NCI-H526 treated with DMSO at 0.1 percent for 48 hours (cell line): ENCODE data around the gene UXT.
"Not testable (repeated sequence)": the region's sequence is repeated elsewhere in the genome, so short reads cannot be mapped to it uniquely, and the experiment has no call there.

Experiments used
- DNase-seq: peaks from one replicate; lab custom pipeline; 2025; lab: John Stamatoyannopoulos, UW

Gene UXT

DNA sequence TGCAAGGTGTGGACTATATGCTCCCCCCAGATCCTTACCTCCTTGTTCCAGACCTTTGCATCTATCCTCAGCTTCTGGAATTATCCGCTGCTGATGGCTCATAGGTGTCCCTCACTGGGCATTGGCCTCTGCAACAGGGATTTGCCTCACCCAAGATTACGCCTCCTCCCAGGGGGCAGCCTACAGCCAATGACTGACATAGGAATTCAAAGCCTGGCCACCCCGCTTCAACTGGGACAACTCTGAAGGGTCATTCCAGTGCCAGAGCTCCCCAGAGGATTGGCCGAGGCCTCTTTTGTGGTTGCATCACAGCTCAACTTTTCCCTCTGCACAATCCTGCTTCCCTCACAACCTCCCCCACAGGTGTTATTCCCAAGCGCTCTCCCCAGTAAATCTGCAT is 44.4 kb downstream of the UXT start:
- no peak for DNase-seq

DNA sequence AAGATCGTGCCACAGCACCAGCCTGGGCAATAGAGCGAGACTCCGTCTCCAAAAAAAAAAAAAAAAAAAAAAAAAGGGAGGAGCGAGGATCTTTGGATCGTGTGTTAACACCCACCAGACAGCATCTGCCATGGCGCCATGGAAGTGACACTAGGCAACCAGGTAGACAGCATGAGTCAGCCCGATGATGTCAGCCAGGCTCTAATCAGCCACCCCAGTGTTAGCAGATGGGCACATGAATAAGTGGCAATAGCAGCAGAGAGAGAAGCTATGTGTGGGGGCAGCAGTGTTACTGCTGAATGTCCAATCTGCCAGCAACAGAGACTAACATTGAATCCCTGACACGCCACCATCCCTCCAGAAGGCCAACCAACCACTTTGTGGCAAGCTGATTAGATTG is 45.9 kb downstream of the UXT start:
- no peak for DNase-seq

DNA sequence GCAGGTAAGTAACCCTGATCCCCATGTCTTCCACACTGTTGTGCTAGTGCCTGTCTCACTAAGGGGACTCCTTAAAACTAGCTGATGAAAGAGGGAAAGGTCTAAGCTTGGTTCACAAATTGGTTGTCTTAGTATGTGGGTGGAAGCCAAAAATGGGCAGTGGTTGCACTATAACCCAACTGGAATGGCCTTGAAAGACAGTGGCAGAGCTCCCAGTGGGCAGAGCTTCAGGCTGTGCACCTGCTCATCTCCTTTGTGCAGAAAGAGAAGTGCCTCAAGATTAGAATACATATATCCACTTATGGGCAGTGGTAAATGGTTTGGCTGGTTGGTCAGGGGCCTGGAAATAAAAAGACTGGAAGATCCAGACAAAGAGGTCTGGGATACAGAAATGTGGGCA is 46.6 kb downstream of the UXT start:
- no peak for DNase-seq

DNA sequence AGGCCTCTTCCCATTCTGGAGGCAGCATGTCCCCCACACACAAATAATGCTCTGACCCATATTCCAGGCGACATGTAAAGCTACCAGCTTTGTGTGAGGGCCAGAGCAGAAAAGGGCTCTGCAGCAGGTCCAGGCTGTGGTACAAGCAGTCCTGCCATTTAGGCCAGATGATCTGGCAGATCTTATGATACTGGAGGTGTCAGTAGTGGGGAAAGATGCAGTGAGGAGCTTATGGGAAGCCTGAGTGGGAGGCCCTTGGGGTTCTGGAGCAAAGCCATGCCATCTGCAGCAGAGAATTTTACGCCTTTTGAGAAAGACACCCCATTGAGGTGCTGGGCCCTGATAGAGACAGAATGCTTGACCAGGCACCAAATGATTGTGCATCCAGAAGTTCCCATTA is 47.1 kb downstream of the UXT start:
- DNase-seq: no peak

DNA sequence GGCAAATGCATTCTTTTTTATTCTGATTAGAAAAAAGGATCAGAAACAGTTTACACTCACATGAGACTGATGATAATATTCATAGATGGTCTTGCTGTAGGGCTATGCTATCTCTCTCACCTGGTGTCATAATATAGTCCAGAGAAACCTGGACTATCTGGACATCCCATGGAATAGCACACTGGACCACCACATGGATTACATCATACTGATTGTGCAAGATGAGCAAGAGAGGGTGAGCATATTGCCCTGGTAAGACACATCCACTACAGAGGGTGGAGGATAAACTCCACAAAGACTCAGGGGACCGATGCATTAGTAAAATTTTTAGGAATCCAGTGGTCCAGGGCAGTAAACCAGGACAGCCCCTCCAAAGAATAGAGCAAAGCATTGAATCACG is 47.5 kb downstream of the UXT start:
- no peak for DNase-seq

DNA sequence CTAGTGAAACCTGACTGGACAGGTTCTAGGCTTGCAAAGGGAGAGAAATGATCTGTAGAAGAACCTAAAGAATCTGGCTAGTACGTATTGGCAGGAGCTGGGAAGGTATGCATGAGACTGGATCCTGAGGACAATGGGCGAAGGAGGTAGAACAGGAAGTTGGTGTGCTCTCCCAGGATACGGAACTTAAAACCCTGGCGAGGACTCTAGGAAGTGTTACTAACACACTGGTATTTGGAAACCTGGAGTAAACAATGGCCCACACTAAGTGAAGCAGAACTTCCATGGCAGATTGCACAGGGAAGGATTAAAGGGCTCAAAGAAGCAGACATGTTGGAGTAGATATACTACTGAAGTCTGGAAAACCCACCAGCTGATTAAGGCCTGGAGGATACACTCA is 48.5 kb downstream of the UXT start:
- DNase-seq: no peak

DNA sequence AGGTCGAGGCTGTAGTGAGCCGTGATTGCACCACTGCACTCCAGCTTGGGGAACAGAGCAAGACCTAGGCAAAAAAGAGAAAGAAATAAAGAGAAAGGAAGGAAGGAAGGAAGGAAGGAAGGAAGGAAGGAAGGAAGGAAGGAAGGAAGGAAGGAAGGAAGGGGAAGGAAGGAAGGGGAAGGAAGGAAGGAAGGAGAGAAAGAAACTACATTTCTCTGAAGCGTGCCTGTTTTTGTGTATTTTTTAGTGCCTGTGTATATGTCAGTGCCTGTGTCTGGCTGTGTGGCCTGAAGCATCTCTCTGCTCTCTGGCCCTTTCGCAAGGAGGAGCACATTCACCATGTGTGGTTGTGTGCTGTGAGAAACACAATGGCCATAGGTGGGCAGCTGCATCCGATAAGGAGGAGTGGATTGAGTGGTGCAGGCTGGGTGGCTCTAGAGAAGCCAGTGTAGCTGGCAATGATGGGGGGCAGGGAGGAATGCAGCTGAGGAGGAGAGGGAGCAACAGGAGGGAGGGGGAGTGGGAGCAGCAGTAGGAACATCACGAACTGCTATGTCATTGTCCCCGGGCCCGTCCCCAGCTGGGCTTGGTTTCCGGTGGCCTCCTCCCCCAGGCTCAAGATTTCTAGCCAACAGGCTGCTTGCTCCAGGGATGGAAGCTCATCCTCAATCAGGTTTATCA is 50.7 kb downstream of the UXT start:
- no peak for DNase-seq

DNA sequence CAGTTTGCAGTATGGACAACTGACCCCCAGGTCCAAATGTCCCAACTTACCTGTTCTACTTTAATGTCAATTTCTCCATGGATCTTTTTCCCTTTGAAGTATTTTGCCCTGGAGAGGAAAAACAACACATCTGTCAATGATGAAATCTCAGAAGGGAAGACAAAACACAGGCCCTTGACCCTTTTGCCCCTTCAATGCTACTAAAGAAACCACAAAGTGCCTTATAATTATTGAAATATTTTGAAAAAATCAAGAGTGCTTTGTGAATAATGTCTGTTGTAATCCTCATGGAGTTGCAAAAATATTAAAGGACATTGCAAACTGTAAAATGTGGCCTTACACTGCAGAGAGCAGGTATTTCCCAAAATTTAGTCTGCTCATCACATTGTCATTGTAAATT is 51.9 kb downstream of the UXT start:
- no peak for DNase-seq

DNA sequence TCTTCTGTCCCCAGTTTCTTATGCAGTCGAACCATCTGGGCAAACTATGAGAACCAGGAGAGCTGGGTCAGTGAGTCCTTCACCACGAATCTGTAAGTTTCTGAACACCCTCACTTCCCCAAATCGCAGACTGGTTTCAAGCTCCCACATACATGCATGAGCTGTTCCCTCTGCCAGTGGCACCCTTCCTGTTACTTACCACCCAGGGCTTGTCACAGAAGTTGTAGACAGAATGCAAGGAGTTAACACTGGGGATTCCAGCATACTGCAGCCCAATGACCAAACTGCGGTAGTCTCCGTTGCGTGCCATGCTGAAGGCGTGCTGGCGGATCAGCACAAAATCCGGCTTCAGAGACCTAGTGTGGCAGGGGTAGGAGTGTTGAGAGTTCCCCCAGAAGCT is 54.0 kb downstream of the UXT start:
- no peak for DNase-seq

DNA sequence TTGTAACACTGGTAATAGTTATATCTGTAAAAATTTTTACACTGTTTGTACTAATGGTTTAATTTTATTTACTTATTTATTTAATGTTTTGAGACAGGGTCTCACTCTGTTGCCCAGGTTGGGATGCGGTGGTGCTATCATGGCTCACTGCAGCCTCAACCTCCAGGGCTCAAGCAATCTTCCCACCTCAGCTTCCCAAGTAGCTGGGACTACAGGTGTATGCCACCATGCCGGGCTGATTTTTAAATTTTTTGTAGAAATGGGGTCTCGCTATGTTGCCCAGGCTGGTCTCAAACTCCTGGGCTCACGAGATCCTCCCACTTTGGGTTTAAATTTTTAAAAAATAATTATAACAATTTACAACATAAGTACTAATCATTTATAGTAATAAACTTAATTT is 55.9 kb downstream of the UXT start:
- not testable (repeated sequence) for DNase-seq
